ENCODE measurements around the gene IFT172. TPM values are rescaled to one million over a fixed set of nuclear protein-coding genes. Genes with fewer than 3 reads are reported as not detected.
"Not testable (repeated sequence)": the region's sequence is repeated elsewhere in the genome, so short reads cannot be mapped to it uniquely, and the experiment has no call there.

IFT172 gene
- total RNA-seq, result 37.0 and 38.4 TPM in 2 replicates
- long read RNA-seq, full-length matches to known transcripts, result 7 of 29 reads
- long read RNA-seq, partial matches to known transcripts, result 12 of 29 reads
- long read RNA-seq, other reads (novel, unspliced or antisense), result 10 of 29 reads

GRCh38 chr2:27489498-27490397 lies at the start of gene IFT172:
TSS of gene IFT172 (minus strand) at chr2:27489743. CDS start at chr2:27489653, 90 bp downstream.
- Mint-ChIP-seq H3K4me1 (peaks cover 35% of the 10 kb centered on the region), H3K27ac (ENCODE audit: unreplicated experiment) (peak within 1 kb of the TSS; percentile 78), H3K27me3 (ENCODE audit: low read depth) (peaks cover 11% of the 10 kb centered on the region), H3K9me3 (no peaks in the 10 kb centered on the region), H3K36me3 (ENCODE audit: low read depth) (peaks cover 3% of the 10 kb centered on the region), H3K4me3 (peak within 1 kb of the TSS; percentile 93)
- TF ChIP-seq, protein P1, sequence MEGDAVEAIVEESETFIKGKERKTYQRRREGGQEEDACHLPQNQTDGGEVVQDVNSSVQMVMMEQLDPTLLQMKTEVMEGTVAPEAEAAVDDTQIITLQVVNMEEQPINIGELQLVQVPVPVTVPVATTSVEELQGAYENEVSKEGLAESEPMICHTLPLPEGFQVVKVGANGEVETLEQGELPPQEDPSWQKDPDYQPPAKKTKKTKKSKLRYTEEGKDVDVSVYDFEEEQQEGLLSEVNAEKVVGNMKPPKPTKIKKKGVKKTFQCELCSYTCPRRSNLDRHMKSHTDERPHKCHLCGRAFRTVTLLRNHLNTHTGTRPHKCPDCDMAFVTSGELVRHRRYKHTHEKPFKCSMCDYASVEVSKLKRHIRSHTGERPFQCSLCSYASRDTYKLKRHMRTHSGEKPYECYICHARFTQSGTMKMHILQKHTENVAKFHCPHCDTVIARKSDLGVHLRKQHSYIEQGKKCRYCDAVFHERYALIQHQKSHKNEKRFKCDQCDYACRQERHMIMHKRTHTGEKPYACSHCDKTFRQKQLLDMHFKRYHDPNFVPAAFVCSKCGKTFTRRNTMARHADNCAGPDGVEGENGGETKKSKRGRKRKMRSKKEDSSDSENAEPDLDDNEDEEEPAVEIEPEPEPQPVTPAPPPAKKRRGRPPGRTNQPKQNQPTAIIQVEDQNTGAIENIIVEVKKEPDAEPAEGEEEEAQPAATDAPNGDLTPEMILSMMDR (conservative IDR thresholded peaks at IDR 0.05), result no peak
- DNase-seq (ENCODE audit: low read depth, low spot score), result peak; percentile 97

DNA sequence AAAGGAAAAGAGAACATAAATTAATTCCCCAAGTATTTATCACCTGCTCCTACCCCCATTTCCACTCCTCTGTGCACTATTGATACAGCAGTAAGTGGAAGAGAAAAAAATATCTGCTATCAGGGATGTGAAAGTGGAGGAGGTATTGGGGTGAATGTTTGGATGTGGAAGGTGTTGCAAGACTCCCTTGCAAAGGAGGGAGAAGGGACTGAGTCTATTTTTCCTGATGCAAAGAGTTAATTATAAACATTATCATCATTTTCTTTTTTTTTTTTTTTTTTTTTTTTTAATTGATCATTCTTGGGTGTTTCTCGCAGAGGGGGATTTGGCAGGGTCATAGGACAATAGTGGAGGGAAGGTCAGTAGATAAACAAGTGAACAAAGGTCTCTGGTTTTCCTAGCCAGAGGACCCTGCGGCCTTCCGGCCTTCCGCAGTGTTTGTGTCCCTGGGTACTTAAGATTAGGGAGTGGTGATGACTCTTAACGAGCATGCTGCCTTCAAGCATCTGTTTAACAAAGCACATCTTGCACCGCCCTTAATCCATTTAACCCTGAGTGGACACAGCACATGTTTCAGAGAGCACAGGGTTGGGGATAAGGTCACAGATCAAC lies 49.4 kb upstream of the IFT172 start:
- not testable (repeated sequence) for H3K4me3 Mint-ChIP-seq; H3K27ac Mint-ChIP-seq (ENCODE audit: unreplicated experiment); DNase-seq (ENCODE audit: low read depth, low spot score); H3K36me3 Mint-ChIP-seq (ENCODE audit: low read depth); H3K4me1 Mint-ChIP-seq; H3K9me3 Mint-ChIP-seq
- H3K27me3 Mint-ChIP-seq (ENCODE audit: low read depth), result peaks cover 38% of the 10 kb centered on the region

GRCh38 chr2:27537287-27537686 lies 47.7 kb upstream of the IFT172 start:
- H3K27me3 Mint-ChIP-seq (ENCODE audit: low read depth), result peaks cover 40% of the 10 kb centered on the region
- H3K9me3 Mint-ChIP-seq, result peaks cover 3% of the 10 kb centered on the region
- H3K36me3 Mint-ChIP-seq (ENCODE audit: low read depth), result no peaks in the 10 kb centered on the region
- DNase-seq (ENCODE audit: low read depth, low spot score), result no peak
- TF ChIP-seq, protein P1 (conservative IDR thresholded peaks at IDR 0.05), result no peak
- H3K27ac Mint-ChIP-seq (ENCODE audit: unreplicated experiment), result no peak overlapping the region
- H3K4me3 Mint-ChIP-seq, result no peak overlapping the region
- no peaks in the 10 kb centered on the region for H3K4me1 Mint-ChIP-seq

DNA sequence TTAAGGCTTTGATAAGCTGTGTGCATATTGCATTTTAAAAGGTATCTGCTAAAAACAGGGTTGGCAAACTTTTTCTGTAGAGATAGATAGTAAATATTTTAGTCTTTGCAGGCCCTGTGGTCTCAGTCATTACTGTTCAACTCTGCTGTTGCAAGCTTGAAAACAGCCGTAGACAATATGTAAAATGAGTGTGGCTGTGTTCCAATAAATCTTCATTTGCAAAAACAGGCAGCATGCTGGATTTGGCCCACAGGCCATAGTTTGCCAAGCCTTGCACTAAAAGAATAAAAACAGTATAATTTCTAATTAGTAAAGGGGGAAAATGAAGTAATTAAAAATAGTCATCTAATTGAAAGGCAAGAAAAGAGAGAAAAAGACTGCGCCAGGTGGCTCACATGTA lies 42.4 kb upstream of the IFT172 start:
- Mint-ChIP-seq H3K27ac (ENCODE audit: unreplicated experiment) (no peak overlapping the region), H3K36me3 (ENCODE audit: low read depth) (no peaks in the 10 kb centered on the region), H3K4me1 (no peaks in the 10 kb centered on the region), H3K4me3 (no peak overlapping the region), H3K9me3 (no peaks in the 10 kb centered on the region), H3K27me3 (ENCODE audit: low read depth) (peaks cover 45% of the 10 kb centered on the region)
- DNase-seq (ENCODE audit: low read depth, low spot score), result no peak
- TF ChIP-seq, protein P1 (conservative IDR thresholded peaks at IDR 0.05), result no peak

GRCh38 chr2:27527182-27527581 lies 37.6 kb upstream of the IFT172 start:
- H3K9me3 Mint-ChIP-seq, result no peaks in the 10 kb centered on the region
- TF ChIP-seq, protein P1 (conservative IDR thresholded peaks at IDR 0.05), result no peak
- H3K27ac Mint-ChIP-seq (ENCODE audit: unreplicated experiment), result no peak overlapping the region
- H3K4me1 Mint-ChIP-seq, result no peaks in the 10 kb centered on the region
- peaks cover 25% of the 10 kb centered on the region for H3K27me3 Mint-ChIP-seq (ENCODE audit: low read depth)
- DNase-seq (ENCODE audit: low read depth, low spot score), result no peak
- no peaks in the 10 kb centered on the region for H3K36me3 Mint-ChIP-seq (ENCODE audit: low read depth)
- no peak overlapping the region for H3K4me3 Mint-ChIP-seq
